ENCODE results near the gene HOXD3.

Gene HOXD3

GRCh38 chr2:176165370-176166050 is 8.4 kb downstream of the HOXD3 start:
- TF ChIP-seq FOXP2 (optimal IDR thresholded peaks at IDR 0.05; ENCODE audit: borderline replicate concordance, extremely low read depth, extremely low read length, insufficient read depth) = no peak
- no peak for TF ChIP-seq REST (IDR thresholded peaks at IDR 0.05; ENCODE audit: insufficient read depth in 1 of 2, low read depth in 2 of 2, low read length in 2 of 2)
- no peak for TF ChIP-seq SIN3A (IDR thresholded peaks at IDR 0.05; ENCODE audit: borderline replicate concordance, insufficient read depth, low read length)
- TF ChIP-seq POLR2AphosphoS5 (IDR thresholded peaks at IDR 0.05; ENCODE audit: low read depth, low read length) = no peak
- no peak for TF ChIP-seq TAF1 (IDR thresholded peaks at IDR 0.05; ENCODE audit: borderline replicate concordance, insufficient read depth, low read length)

- TF ChIP-seq SIN3A (IDR thresholded peaks at IDR 0.05; ENCODE audit: borderline replicate concordance, insufficient read depth, low read length) = no peak
Observed at GRCh38 chr2:176166272-176166671, 9.2 kb downstream of the HOXD3 start.

GRCh38 chr2:176167398-176167797 is 10.3 kb downstream of the HOXD3 start:
- no peak for TF ChIP-seq TAF1 (IDR thresholded peaks at IDR 0.05; ENCODE audit: borderline replicate concordance, insufficient read depth, low read length)
- TF ChIP-seq FOXP2 (optimal IDR thresholded peaks at IDR 0.05; ENCODE audit: borderline replicate concordance, extremely low read depth, extremely low read length, insufficient read depth) = no peak
- no peak for TF ChIP-seq REST (IDR thresholded peaks at IDR 0.05; ENCODE audit: insufficient read depth in 1 of 2, low read depth in 2 of 2, low read length in 2 of 2)
- no peak for TF ChIP-seq POLR2AphosphoS5 (IDR thresholded peaks at IDR 0.05; ENCODE audit: low read depth, low read length)
- TF ChIP-seq SIN3A (IDR thresholded peaks at IDR 0.05; ENCODE audit: borderline replicate concordance, insufficient read depth, low read length) = no peak

GRCh38 chr2:176169181-176169580 is 12.1 kb downstream of the HOXD3 start:
- TF ChIP-seq FOXP2 (optimal IDR thresholded peaks at IDR 0.05; ENCODE audit: borderline replicate concordance, extremely low read depth, extremely low read length, insufficient read depth) (no peak), SIN3A (IDR thresholded peaks at IDR 0.05; ENCODE audit: borderline replicate concordance, insufficient read depth, low read length) (no peak), TAF1 (IDR thresholded peaks at IDR 0.05; ENCODE audit: borderline replicate concordance, insufficient read depth, low read length) (no peak), REST (IDR thresholded peaks at IDR 0.05; ENCODE audit: insufficient read depth in 1 of 2, low read depth in 2 of 2, low read length in 2 of 2) (no peak), POLR2AphosphoS5 (IDR thresholded peaks at IDR 0.05; ENCODE audit: low read depth, low read length) (no peak)

- no peak for TF ChIP-seq REST (IDR thresholded peaks at IDR 0.05; ENCODE audit: insufficient read depth in 1 of 2, low read depth in 2 of 2, low read length in 2 of 2)
- TF ChIP-seq FOXP2 (optimal IDR thresholded peaks at IDR 0.05; ENCODE audit: borderline replicate concordance, extremely low read depth, extremely low read length, insufficient read depth) = no peak
- no peak for TF ChIP-seq TAF1 (IDR thresholded peaks at IDR 0.05; ENCODE audit: borderline replicate concordance, insufficient read depth, low read length)
- TF ChIP-seq SIN3A (IDR thresholded peaks at IDR 0.05; ENCODE audit: borderline replicate concordance, insufficient read depth, low read length) = no peak
- TF ChIP-seq POLR2AphosphoS5 (IDR thresholded peaks at IDR 0.05; ENCODE audit: low read depth, low read length) = no peak
Observed at GRCh38 chr2:176169711-176170110, 12.6 kb downstream of the HOXD3 start.

Measured in PFSK-1 (cell line).